GM12878 (cell line): ENCODE results near the gene B4GALT4. TPM values are rescaled to one million over a fixed set of nuclear protein-coding genes. Genes with fewer than 3 reads are reported as not detected.

ENCODE experiments used
- ATAC-seq: fragments of 200-7000 bp; cut with Tn5 transposase; 3 replicates; pipeline ENCODE4 v1.9.1; 2020; ENCODE audit warnings: mild to moderate bottlenecking, moderate library complexity
- BruUV-seq: library from RNA; stranded (reverse); fragments of 400-500 nt; replicated peaks from 2 replicates; lab custom pipeline; 2021; lab: Mats Ljungman, UMichigan
- CTCF ChIA-PET: fragments of 300-600 bp; sonication (Branson Sonifier 250); formaldehyde crosslinking; extraction: SDS; loops from one replicate; lab custom pipeline; 2021; ENCODE audit warnings: inconsistent platforms; lab: Yijun Ruan, JAX
- POLR2A ChIA-PET: fragments of 350-600 bp; formaldehyde crosslinking; extraction: SDS; loops from one replicate; lab custom pipeline; 2021; ENCODE audit warnings: inconsistent platforms; lab: Charles Lee
- RAD21 ChIA-PET: fragments of 300-600 bp; sonication (Branson Sonifier 250); formaldehyde crosslinking; loops from one replicate; lab custom pipeline; 2023; ENCODE audit warnings: antibody characterized with exemption; ENCODE audit not compliant: unreplicated experiment; lab: Charles Lee
- SMC1A ChIA-PET: fragments of 300-600 bp; sonication (Branson Sonifier 250); formaldehyde crosslinking; loops from one replicate; lab custom pipeline; 2023; ENCODE audit not compliant: unreplicated experiment, uncharacterized antibody; lab: Charles Lee
- DNase-seq: peaks from one replicate; pipeline ENCODE4 v3.0.0-alpha.2; 2011; ENCODE audit warnings: low read depth, low spot score
- FAIRE-seq: peaks from 3 replicates; lab custom pipeline; 2011; peaks lifted over from hg19 to GRCh38; lab: Jason Lieb, UNC
- H2AFZ ChIP-seq: 2 replicates; pipeline ENCODE4 v1.6.0; 2011; ENCODE audit warnings: low read depth, low read length, control low read depth; ENCODE audit not compliant: control insufficient read depth
- H3K27ac ChIP-seq: 2 replicates; pipeline ENCODE4 v1.5.1; 2011; ENCODE audit warnings: control low read depth; ENCODE audit not compliant: control insufficient read depth, insufficient read depth
- H3K27me3 ChIP-seq, 2 experiments: replicated peaks in 1 of 2; 2 replicates each; pipeline versions ENCODE4 v1.6.0 to v1.6.1; 2011; ENCODE audit warnings: low read length in 1 of 2; ENCODE audit not compliant: control insufficient read depth in 2 of 2, insufficient read depth in 2 of 2
- H3K36me3 ChIP-seq, 2 experiments: 2 replicates each; pipeline ENCODE4 v1.5.1; 2011; ENCODE audit warnings: low read length in 1 of 2; ENCODE audit not compliant: control insufficient read depth in 2 of 2, insufficient read depth in 2 of 2
- H3K4me1 ChIP-seq: 2 replicates; pipeline ENCODE4 v1.6.1; 2011; ENCODE audit warnings: mild to moderate bottlenecking, low read length, moderate library complexity, mixed read lengths; ENCODE audit not compliant: control insufficient read depth, insufficient read depth
- H3K4me2 ChIP-seq: 2 replicates; pipeline ENCODE4 v1.6.0; 2011; ENCODE audit warnings: control low read depth; ENCODE audit not compliant: control insufficient read depth, insufficient read depth
- H3K4me3 ChIP-seq: fragments of 200-600 bp; sonication (generic); 2 replicates; pipeline ENCODE4 v1.5.1; 2016
- H3K79me2 ChIP-seq: 2 replicates; pipeline ENCODE4 v1.6.0; 2011; ENCODE audit warnings: low read length; ENCODE audit not compliant: control insufficient read depth, insufficient read depth
- H3K9ac ChIP-seq: 2 replicates; pipeline ENCODE4 v1.8.0; 2011; ENCODE audit warnings: low read length, control low read depth, mixed read lengths; ENCODE audit not compliant: control insufficient read depth, insufficient read depth
- H3K9me3 ChIP-seq: replicated peaks from 3 replicates; pipeline ENCODE4 v1.5.1; 2011; ENCODE audit warnings: mild to moderate bottlenecking, low read length; ENCODE audit not compliant: control insufficient read depth, insufficient read depth
- H4K20me1 ChIP-seq: 2 replicates; pipeline ENCODE4 v1.6.0; 2011; ENCODE audit not compliant: control insufficient read depth, insufficient read depth
- CHD1 ChIP-seq: IDR thresholded peaks from 2 replicates; pipeline ENCODE4 v1.6.1; 2012; ENCODE audit warnings: low read depth, low read length, improper control_type of control experiment
- CHD4 ChIP-seq: fragments of 200-600 bp; sonication (generic); IDR thresholded peaks from 2 replicates; pipeline ENCODE4 v1.6.1; 2016; ENCODE audit warnings: mild to moderate bottlenecking
- FOS ChIP-seq: IDR thresholded peaks from 3 replicates; pipeline ENCODE4 v1.6.1; 2011; ENCODE audit warnings: borderline replicate concordance; ENCODE audit not compliant: insufficient read length; ENCODE audit errors: extremely low read depth
- MTA3 ChIP-seq: IDR thresholded peaks from 2 replicates; pipeline ENCODE4 v1.6.1; 2012; ENCODE audit warnings: low read length, inconsistent platforms, borderline replicate concordance
- NFYB ChIP-seq: IDR thresholded peaks from 2 replicates; pipeline ENCODE4 v1.6.1; 2011; ENCODE audit warnings: low read depth, mild to moderate bottlenecking, low read length, improper control_type of control experiment, moderate library complexity; ENCODE audit not compliant: insufficient read depth
- NR2C1 ChIP-seq: fragments of 450-650 bp; IDR thresholded peaks from 2 replicates; pipeline ENCODE4 v1.6.1; 2017; ENCODE audit warnings: antibody characterized with exemption, mild to moderate bottlenecking, moderate library complexity
- PAX5 ChIP-seq: IDR thresholded peaks from 2 replicates; pipeline ENCODE4 v1.6.1; 2011; ENCODE audit warnings: low read depth, low read length, borderline replicate concordance
- POLR2AphosphoS2 ChIP-seq: IDR thresholded peaks from 2 replicates; pipeline ENCODE4 v1.6.1; 2011; ENCODE audit warnings: low read depth, mild to moderate bottlenecking, low read length, improper control_type of control experiment, moderate library complexity
- RUNX3 ChIP-seq: IDR thresholded peaks from 2 replicates; pipeline ENCODE4 v1.6.1; 2012; ENCODE audit warnings: low read length, inconsistent platforms
- SMAD5 ChIP-seq: IDR thresholded peaks from 2 replicates; pipeline ENCODE4 v1.6.1; 2016; ENCODE audit warnings: antibody characterized with exemption, low read depth
- SREBF2 ChIP-seq: IDR thresholded peaks from 2 replicates; pipeline ENCODE4 v1.6.1; 2012; ENCODE audit warnings: mild to moderate bottlenecking, low read length
- TCF12 ChIP-seq: IDR thresholded peaks from 2 replicates; pipeline ENCODE4 v1.6.1; 2011; ENCODE audit warnings: low read depth, mild to moderate bottlenecking, low read length
- YBX1 ChIP-seq: fragments of 450-650 bp; IDR thresholded peaks from 2 replicates; pipeline ENCODE4 v1.6.1; 2016; ENCODE audit warnings: antibody characterized with exemption
- ZBED1 ChIP-seq: IDR thresholded peaks from 2 replicates; pipeline ENCODE4 v1.6.1; 2016; ENCODE audit warnings: borderline replicate concordance
- WGBS: methylation state at CpG from one replicate; pipeline ENCODE4 v1.1.6; 2016; ENCODE audit warnings: low lambda C conversion rate; ENCODE audit not compliant: insufficient replicate concordance, insufficient coverage; ENCODE audit errors: missing lambda C conversion rate; 5-methylcytosine and 5-hydroxymethylcytosine counted together
- in situ Hi-C: fragments of 300-500 bp; cut with MboI; formaldehyde crosslinking; loops from 9 replicates; pipeline ENCODE4 v1.14.3; 2018; ENCODE audit warnings: mixed read lengths
- intact Hi-C: fragments of 100-400 bp; cut with micrococcal nuclease; formaldehyde crosslinking; loops from one replicate; pipeline ENCODE4 v1.14.2; 2022; ENCODE audit not compliant: unreplicated experiment
- polyA plus RNA-seq, 11 experiments: library from polyadenylated mRNA; depleted of rRNA in 4 of 11; unstranded in 6 of 11; stranded (reverse) in 5 of 11; fragments of >200 nt; fragmentation: Nextera tagmentation in 4 of 11; fragmentation: Illumina TruSeq in 1 of 11; extraction: Ambion mirVana in 4 of 11; extraction: Trizol in 1 of 11; gene quantifications; 1 replicate in 1 of 11; 2 replicates in 10 of 11; pipeline versions ENCODE4 v1.2.1 to v1.2.3, GENCODE V29; 2011 to 2016; ENCODE audit warnings: inconsistent platforms in 2 of 11, missing spikeins in 2 of 11, low read depth in 1 of 11
- total RNA-seq, 4 experiments: library from RNA; depleted of rRNA in 3 of 4; stranded (reverse); fragments of >200 nt in 3 of 4; fragmentation: Illumina TruSeq in 1 of 4; extraction: Trizol in 1 of 4; gene quantifications; 2 replicates each; pipeline versions ENCODE4 v1.2.1 to v1.2.3, GENCODE V29; 2013 to 2021
- TF ChIP-seq, protein P1 (sequence below): fragments of 450-650 bp; IDR thresholded peaks from 2 replicates; pipeline ENCODE4 v1.6.1; 2016; ENCODE audit warnings: mild to moderate bottlenecking, moderate library complexity, borderline replicate concordance
- TF ChIP-seq, protein P2 (sequence below): fragments of 450-650 bp; IDR thresholded peaks from 2 replicates; pipeline ENCODE4 v1.6.1; 2018; ENCODE audit warnings: borderline replicate concordance, mild to moderate bottlenecking; ENCODE audit not compliant: partially characterized antibody

B4GALT4 gene
- total and polyA plus RNA-seq, 10 of the 15 experiments (the other 5 are each of a cell fraction or from before 2014, with no cell fraction given): 8.8 to 16.7 (median 13.1) TPM

- Histone ChIP-seq H3K27me3 (no peaks in the 10 kb centered on the region; a peak in 1 of 4 replicates), H2AFZ (no peak overlapping the region)
- SMC1A ChIA-PET: no interaction called here
- in situ Hi-C loops: no loop called here
- no TSS peak for BruUV-seq
- TF ChIP-seq, protein P1, sequence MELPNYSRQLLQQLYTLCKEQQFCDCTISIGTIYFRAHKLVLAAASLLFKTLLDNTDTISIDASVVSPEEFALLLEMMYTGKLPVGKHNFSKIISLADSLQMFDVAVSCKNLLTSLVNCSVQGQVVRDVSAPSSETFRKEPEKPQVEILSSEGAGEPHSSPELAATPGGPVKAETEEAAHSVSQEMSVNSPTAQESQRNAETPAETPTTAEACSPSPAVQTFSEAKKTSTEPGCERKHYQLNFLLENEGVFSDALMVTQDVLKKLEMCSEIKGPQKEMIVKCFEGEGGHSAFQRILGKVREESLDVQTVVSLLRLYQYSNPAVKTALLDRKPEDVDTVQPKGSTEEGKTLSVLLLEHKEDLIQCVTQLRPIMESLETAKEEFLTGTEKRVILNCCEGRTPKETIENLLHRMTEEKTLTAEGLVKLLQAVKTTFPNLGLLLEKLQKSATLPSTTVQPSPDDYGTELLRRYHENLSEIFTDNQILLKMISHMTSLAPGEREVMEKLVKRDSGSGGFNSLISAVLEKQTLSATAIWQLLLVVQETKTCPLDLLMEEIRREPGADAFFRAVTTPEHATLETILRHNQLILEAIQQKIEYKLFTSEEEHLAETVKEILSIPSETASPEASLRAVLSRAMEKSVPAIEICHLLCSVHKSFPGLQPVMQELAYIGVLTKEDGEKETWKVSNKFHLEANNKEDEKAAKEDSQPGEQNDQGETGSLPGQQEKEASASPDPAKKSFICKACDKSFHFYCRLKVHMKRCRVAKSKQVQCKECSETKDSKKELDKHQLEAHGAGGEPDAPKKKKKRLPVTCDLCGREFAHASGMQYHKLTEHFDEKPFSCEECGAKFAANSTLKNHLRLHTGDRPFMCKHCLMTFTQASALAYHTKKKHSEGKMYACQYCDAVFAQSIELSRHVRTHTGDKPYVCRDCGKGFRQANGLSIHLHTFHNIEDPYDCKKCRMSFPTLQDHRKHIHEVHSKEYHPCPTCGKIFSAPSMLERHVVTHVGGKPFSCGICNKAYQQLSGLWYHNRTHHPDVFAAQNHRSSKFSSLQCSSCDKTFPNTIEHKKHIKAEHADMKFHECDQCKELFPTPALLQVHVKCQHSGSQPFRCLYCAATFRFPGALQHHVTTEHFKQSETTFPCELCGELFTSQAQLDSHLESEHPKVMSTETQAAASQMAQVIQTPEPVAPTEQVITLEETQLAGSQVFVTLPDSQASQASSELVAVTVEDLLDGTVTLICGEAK: no peak
- TF ChIP-seq NFYB: no peak
- TF ChIP-seq TCF12: no peak
- TF ChIP-seq CHD1: no peak
- TF ChIP-seq SREBF2: no peak
- no peak for TF ChIP-seq FOS
- TF ChIP-seq YBX1: no peak
- no peak for TF ChIP-seq CHD4
- no peak for TF ChIP-seq MTA3
- TF ChIP-seq SMAD5: no peak
- no peak for TF ChIP-seq POLR2AphosphoS2
- TF ChIP-seq RUNX3: no peak
- no peak for TF ChIP-seq NR2C1
- TF ChIP-seq, protein P2, sequence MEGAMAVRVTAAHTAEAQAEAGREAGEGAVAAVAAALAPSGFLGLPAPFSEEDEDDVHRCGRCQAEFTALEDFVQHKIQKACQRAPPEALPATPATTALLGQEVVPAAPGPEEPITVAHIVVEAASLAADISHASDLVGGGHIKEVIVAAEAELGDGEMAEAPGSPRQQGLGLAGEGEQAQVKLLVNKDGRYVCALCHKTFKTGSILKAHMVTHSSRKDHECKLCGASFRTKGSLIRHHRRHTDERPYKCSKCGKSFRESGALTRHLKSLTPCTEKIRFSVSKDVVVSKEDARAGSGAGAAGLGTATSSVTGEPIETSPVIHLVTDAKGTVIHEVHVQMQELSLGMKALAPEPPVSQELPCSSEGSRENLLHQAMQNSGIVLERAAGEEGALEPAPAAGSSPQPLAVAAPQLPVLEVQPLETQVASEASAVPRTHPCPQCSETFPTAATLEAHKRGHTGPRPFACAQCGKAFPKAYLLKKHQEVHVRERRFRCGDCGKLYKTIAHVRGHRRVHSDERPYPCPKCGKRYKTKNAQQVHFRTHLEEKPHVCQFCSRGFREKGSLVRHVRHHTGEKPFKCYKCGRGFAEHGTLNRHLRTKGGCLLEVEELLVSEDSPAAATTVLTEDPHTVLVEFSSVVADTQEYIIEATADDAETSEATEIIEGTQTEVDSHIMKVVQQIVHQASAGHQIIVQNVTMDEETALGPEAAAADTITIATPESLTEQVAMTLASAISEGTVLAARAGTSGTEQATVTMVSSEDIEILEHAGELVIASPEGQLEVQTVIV: no peak
- TF ChIP-seq PAX5: no peak
- TF ChIP-seq ZBED1: no peak
- TF ChIP-seq, all 136 proteins: peak for 0
- 55% methylated on average over 7 of the region's 7 CpGs for WGBS
- Histone ChIP-seq H3K79me2 (no peaks in the 10 kb centered on the region), H3K9me3 (no peaks in the 10 kb centered on the region), H3K4me3 (no peak overlapping the region), H3K4me2 (no peak overlapping the region), H3K27ac (no peak overlapping the region), H3K36me3 (no peaks in the 10 kb centered on the region), H3K4me1 (no peaks in the 10 kb centered on the region), H3K9ac (no peak overlapping the region), H4K20me1 (no peaks in the 10 kb centered on the region)
- DNase-seq: no peak
- ChIA-PET RAD21 (no interaction called here), CTCF (interaction anchor here (1.2 kb wide), 1 partner anchor 47 kb away, joined by 3 read pairs; no protein-coding TSS in a partner anchor), POLR2A (no interaction called here)
- no peak for ATAC-seq
- FAIRE-seq: no peak
- intact Hi-C loops: no loop called here
Observed at GRCh38 chr3:119194237-119195150, 46.2 kb downstream of the B4GALT4 start.
